ENCODE measurements around the gene P2RY2.

Gene P2RY2

DNA sequence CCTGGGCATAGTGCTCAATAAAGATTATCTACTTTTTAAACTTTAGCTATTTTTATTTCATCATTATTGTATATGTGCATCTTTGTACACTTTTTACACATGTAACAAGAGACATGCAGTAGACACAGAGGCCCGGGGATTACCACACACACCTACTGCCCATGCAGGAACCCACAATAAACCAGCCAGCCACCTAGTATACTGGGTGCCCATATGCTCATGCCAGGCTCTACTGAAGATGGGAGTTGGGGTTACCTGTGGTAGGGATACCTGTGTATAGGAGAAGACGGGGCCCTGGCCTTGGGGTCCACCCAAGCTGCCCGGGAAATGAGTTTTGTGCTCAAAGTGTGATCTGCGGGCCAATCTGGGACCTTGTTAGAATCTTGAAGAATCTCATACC lies 31.2 kb upstream of the P2RY2 start:
- H3K9me3 ChIP-seq (ENCODE audit: severe bottlenecking): no peaks in the 10 kb centered on the region
- peak overlapping the region; percentile 98 for H3K27ac ChIP-seq (ENCODE audit: poor library complexity, severe bottlenecking)
- TF ChIP-seq, protein P1, sequence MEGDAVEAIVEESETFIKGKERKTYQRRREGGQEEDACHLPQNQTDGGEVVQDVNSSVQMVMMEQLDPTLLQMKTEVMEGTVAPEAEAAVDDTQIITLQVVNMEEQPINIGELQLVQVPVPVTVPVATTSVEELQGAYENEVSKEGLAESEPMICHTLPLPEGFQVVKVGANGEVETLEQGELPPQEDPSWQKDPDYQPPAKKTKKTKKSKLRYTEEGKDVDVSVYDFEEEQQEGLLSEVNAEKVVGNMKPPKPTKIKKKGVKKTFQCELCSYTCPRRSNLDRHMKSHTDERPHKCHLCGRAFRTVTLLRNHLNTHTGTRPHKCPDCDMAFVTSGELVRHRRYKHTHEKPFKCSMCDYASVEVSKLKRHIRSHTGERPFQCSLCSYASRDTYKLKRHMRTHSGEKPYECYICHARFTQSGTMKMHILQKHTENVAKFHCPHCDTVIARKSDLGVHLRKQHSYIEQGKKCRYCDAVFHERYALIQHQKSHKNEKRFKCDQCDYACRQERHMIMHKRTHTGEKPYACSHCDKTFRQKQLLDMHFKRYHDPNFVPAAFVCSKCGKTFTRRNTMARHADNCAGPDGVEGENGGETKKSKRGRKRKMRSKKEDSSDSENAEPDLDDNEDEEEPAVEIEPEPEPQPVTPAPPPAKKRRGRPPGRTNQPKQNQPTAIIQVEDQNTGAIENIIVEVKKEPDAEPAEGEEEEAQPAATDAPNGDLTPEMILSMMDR (IDR thresholded peaks at IDR 0.05; ENCODE audit: poor library complexity, severe bottlenecking): no peak
- no peaks in the 10 kb centered on the region for H3K36me3 ChIP-seq (ENCODE audit: low read depth)
- ATAC-seq (ENCODE audit: low read depth): no peak
- H3K27me3 ChIP-seq (ENCODE audit: insufficient read depth, poor library complexity, severe bottlenecking): no peaks in the 10 kb centered on the region
- no peak overlapping the region for H3K4me3 ChIP-seq (ENCODE audit: severe bottlenecking)
- peaks cover 41% of the 10 kb centered on the region for H3K4me1 ChIP-seq (ENCODE audit: insufficient read depth, poor library complexity, severe bottlenecking)
- peak; percentile 24 for DNase-seq (ENCODE audit: low spot score)

DNA sequence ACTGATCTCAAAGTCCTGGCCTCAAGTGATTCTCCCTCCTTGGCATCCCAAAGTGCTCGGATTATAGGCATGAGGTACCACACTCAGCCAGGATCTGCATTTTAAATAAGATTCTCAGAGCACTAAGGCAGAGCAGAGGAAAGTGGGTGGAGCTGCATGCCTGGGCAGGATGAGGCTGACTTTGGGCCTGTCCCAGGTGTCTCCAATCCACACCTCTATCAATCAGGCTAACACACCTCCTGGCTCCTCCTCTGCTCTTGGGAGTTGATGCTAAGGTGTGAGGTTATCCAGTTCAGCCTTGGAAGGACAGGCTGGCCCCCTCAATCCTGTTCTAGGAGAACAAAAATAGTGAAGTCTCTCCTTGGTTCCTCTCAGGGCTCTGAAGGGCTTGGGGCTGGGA lies 30.2 kb upstream of the P2RY2 start:
- Histone ChIP-seq H3K27me3 (ENCODE audit: insufficient read depth, poor library complexity, severe bottlenecking) (no peaks in the 10 kb centered on the region), H3K9me3 (ENCODE audit: severe bottlenecking) (no peaks in the 10 kb centered on the region), H3K4me3 (ENCODE audit: severe bottlenecking) (no peak overlapping the region), H3K27ac (ENCODE audit: poor library complexity, severe bottlenecking) (peak overlapping the region; percentile 98), H3K36me3 (ENCODE audit: low read depth) (no peaks in the 10 kb centered on the region), H3K4me1 (ENCODE audit: insufficient read depth, poor library complexity, severe bottlenecking) (peaks cover 50% of the 10 kb centered on the region)
- ATAC-seq (ENCODE audit: low read depth) (peak; percentile 49), DNase-seq (ENCODE audit: low spot score) (no peak)
- TF ChIP-seq, protein P1 (IDR thresholded peaks at IDR 0.05; ENCODE audit: poor library complexity, severe bottlenecking): no peak

DNA sequence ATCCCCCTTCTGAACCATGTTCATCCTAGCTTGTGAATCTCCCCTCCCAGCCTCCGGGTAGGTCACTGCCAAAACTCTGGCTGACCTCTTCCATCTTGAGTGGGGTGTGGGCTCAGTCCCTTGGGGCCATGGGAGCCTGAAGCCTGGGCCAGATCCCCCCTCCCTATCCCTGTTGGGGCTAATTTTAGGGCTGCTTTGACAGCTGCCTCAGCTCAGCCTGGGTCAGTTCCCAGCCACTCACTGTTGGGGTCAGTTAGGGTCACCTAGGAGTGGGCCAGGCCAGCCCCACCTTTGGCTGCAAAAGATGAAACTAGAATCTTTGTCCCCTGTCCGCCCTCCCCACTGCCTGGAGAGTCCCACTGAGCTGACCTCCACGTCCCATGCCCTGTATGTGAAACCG lies 29.8 kb upstream of the P2RY2 start:
- Histone ChIP-seq H3K27ac (ENCODE audit: poor library complexity, severe bottlenecking) (peak overlapping the region; percentile 98), H3K4me1 (ENCODE audit: insufficient read depth, poor library complexity, severe bottlenecking) (peaks cover 54% of the 10 kb centered on the region)

DNA sequence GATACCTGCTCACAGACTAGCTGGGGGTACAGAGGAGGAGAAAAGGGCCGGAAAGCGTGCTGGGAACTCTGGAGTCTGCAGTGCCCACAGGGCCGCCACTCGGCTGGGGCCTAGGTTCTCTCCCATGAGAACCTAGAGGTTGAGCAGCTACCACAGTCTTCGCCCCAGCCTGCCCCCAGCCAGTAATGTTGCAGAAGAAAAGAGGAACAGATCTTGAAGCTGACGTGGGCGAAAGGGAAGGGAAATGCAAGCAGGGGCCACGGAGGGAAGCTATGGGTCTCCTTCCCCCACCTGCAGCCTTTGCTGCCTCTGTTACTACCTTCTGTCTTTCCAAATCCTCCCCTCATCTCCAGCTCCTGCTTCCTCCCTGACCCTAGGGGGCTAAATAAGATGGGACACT lies 28.8 kb upstream of the P2RY2 start:
- TF ChIP-seq, protein P1 (IDR thresholded peaks at IDR 0.05; ENCODE audit: poor library complexity, severe bottlenecking): no peak
- Histone ChIP-seq H3K27me3 (ENCODE audit: insufficient read depth, poor library complexity, severe bottlenecking) (no peaks in the 10 kb centered on the region), H3K4me3 (ENCODE audit: severe bottlenecking) (no peak overlapping the region), H3K9me3 (ENCODE audit: severe bottlenecking) (no peaks in the 10 kb centered on the region), H3K27ac (ENCODE audit: poor library complexity, severe bottlenecking) (no peak overlapping the region), H3K4me1 (ENCODE audit: insufficient read depth, poor library complexity, severe bottlenecking) (peaks cover 64% of the 10 kb centered on the region), H3K36me3 (ENCODE audit: low read depth) (no peaks in the 10 kb centered on the region)
- no peak for ATAC-seq (ENCODE audit: low read depth)
- DNase-seq (ENCODE audit: low spot score): no peak

More for the DNA sequence above, 29.8 kb upstream of the P2RY2 start:
- ATAC-seq (ENCODE audit: low read depth) (no peak), DNase-seq (ENCODE audit: low spot score) (no peak)
- no peaks in the 10 kb centered on the region for H3K36me3 ChIP-seq (ENCODE audit: low read depth)
- no peaks in the 10 kb centered on the region for H3K27me3 ChIP-seq (ENCODE audit: insufficient read depth, poor library complexity, severe bottlenecking)
- H3K9me3 ChIP-seq (ENCODE audit: severe bottlenecking): no peaks in the 10 kb centered on the region
- H3K4me3 ChIP-seq (ENCODE audit: severe bottlenecking): no peak overlapping the region
- TF ChIP-seq, protein P1 (IDR thresholded peaks at IDR 0.05; ENCODE audit: poor library complexity, severe bottlenecking): no peak

DNA sequence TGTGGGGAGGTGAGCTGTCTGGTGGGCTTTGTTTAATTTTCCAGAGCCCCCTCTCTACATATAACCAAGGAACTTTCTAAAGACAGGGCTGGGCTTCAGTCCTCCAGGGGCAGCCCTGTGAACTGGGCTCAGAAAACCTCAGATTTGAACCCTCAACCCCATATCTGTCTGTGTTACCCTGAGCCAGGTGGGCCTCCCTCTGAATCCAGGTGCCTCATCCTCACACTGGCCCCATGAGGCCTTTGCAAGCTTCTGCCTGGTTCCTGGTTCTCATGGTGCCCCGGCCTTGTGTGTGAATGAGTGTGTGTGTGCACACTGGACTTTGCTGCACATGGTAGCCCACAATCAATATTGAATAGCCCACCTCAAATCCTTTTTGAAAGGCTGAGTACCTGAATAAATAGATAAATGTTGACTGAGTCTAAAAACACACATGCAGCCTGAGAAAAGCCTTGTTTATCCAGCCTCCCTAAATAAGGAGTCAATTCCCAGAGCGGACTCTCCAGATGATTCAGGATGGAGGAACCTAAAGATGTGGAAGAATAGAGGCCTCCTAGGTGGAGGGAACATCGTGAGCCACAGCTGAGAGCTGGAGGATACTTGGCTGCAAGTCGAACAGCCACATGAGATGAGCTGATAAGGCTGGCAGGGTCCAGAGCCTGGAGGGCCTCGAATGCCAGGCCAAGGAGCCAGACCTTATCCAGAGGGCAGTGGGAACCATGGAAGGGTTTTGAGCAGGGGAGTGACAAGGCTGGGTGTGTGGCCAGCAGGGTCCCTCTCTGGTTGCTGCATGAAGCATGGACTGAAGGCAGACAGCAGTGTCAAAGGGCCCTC lies 28.1 kb upstream of the P2RY2 start:
- DNase-seq (ENCODE audit: low spot score) (no peak), ATAC-seq (ENCODE audit: low read depth) (no peak)
- TF ChIP-seq, protein P1 (IDR thresholded peaks at IDR 0.05; ENCODE audit: poor library complexity, severe bottlenecking): no peak
- H3K27me3 ChIP-seq (ENCODE audit: insufficient read depth, poor library complexity, severe bottlenecking): no peaks in the 10 kb centered on the region
- no peaks in the 10 kb centered on the region for H3K9me3 ChIP-seq (ENCODE audit: severe bottlenecking)
- H3K36me3 ChIP-seq (ENCODE audit: low read depth): no peaks in the 10 kb centered on the region
- H3K4me3 ChIP-seq (ENCODE audit: severe bottlenecking): no peak overlapping the region
- H3K4me1 ChIP-seq (ENCODE audit: insufficient read depth, poor library complexity, severe bottlenecking): peaks cover 70% of the 10 kb centered on the region
- H3K27ac ChIP-seq (ENCODE audit: poor library complexity, severe bottlenecking): no peak overlapping the region

All from RWPE2 (cell line).